OCI-LY3 (cell line): ENCODE measurements around the gene IL2RA.

Experiments used
- CTCF ChIP-seq: fragments of 200-600, 300-600 bp; sonication (generic); IDR thresholded peaks from 2 replicates; pipeline ENCODE4 v1.5.1; 2014; ENCODE audit warnings: antibody characterized with exemption, low read length, low read depth
- EZH2phosphoT487 ChIP-seq: fragments of 200-600 bp; shearing (Covaris generic); IDR thresholded peaks from 2 replicates; pipeline ENCODE4 v1.6.1; 2018; ENCODE audit warnings: antibody characterized with exemption, mixed run types, low read depth

- TF ChIP-seq CTCF (no peak), EZH2phosphoT487 (no peak)
Observed at GRCh38 chr10:5968037-5968680, 94.0 kb downstream of the IL2RA start.
